DMS53 (cell line): ENCODE results near the gene MCMBP.
"Not testable (repeated sequence)": the region's sequence is repeated elsewhere in the genome, so short reads cannot be mapped to it uniquely, and the experiment has no call there.

Experiments
- DNase-seq: peaks from one replicate; lab custom pipeline; 2025; lab: John Stamatoyannopoulos, UW

Gene MCMBP, protein sequence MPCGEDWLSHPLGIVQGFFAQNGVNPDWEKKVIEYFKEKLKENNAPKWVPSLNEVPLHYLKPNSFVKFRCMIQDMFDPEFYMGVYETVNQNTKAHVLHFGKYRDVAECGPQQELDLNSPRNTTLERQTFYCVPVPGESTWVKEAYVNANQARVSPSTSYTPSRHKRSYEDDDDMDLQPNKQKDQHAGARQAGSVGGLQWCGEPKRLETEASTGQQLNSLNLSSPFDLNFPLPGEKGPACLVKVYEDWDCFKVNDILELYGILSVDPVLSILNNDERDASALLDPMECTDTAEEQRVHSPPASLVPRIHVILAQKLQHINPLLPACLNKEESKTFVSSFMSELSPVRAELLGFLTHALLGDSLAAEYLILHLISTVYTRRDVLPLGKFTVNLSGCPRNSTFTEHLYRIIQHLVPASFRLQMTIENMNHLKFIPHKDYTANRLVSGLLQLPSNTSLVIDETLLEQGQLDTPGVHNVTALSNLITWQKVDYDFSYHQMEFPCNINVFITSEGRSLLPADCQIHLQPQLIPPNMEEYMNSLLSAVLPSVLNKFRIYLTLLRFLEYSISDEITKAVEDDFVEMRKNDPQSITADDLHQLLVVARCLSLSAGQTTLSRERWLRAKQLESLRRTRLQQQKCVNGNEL

DNA sequence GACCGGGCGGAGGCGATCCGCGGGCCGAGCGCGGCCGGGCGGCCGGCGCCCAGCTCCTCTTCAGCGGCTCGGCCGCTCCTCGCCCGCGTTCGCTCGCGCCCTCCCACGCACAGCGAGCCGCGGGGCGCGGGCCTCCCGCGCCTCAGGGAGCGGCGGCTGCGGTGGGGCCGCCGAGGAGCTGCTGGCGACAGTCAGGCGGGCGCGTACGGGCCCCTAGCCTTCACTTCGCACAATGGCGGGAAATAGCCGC, at the start of gene MCMBP:
TSS of gene MCMBP (minus strand) at position 234 of the 250 bp plus-strand sequence. CDS start 259 bp downstream, outside the sequence.
- no peak for DNase-seq

DNA sequence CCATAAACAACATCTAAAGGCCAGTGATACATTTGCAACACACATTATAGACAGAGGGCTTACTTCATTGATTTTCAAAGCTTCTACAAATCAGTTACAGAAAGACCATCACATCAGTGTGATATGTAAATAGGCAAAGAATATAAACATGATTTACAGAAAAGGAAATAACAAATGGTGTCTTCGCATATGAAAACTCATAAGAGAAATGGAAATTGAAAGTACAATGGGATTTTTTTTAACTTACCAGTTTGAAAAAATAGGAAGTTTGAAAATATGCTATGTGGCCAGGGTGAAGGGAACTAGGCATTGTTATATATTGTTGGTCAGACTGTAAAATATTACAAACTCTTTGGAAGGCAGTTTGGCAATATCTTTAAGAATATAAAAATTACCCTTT, 47.2 kb upstream of the MCMBP start:
- no peak for DNase-seq

- DNase-seq = no peak
Observed at GRCh38 chr10:119919271-119919670, 46.6 kb upstream of the MCMBP start.

DNA sequence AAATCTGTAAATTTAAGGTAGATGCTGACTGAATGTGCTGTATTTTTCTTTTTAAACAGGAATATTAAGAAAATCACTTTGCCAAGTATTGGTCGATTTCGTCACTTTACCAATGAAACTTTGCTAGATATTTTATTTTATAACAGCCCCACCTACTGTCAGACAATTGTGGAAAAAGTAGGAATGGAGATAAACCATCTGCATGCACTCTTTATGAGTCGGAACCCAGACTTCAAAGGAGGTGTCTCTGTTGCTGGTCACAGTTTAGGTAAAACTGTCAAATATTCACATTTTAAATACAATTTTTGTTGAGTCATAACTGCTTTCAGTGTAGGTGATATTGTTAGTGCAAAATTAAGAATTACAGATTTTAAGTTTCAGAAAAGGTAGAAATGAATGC, 45.1 kb upstream of the MCMBP start:
- no peak for DNase-seq

DNA sequence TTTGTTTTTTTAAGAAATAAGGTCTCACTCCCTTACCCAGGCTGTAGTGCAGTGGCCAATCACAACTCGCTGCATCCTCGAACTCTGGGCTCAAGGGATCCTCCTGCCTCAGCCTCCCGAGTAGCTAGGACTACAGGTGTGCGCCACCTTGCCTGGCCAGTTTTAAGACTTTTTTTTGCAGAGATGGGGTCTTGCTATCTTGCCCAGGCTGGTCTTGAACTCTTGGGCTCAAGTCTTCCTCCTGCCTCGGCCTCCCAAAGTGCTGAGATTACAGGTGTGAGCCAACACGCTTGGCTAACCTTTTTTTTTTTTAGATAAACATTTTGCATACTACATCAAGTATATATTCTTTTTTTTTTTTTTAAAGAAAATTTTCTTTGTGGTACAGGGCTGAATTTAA, 38.0 kb upstream of the MCMBP start:
- no peak for DNase-seq

DNA sequence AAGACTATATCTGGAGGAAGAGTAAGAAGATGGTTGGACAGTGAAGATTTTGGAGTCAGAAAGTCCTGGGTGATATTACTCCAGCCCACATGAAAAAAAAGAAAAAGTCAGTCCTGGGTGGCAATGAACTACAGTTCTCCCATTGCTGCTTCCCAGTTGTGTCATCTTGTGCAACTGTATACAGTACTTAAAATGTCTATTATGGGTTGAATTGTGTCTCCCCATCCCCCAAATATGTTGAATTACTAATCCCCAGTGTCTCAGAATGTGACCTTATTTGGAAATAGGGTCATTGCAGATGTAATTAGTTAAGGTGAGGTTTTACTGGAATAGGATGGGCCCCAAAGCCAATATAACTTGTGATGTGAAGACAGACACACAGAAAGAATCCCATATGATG, 35.5 kb upstream of the MCMBP start:
- DNase-seq = no peak

DNA sequence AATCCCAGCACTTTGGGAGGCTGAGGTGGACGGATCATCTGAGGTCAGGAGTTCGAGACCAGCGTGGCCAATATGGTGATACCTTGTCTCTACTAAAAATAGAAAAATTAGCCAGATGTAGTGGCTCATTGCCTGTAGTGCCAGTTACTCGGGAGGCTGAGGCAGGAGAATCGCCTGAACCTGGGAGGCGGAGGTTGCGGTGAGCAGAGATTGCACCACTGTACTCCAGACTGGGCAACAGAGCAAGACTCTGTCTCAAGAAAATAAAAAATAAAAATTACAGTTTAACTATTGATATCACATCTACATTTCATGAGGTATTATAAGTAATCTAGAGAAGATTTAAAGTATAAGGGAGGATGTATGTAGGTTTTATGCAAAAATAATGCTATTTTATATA, 35.1 kb upstream of the MCMBP start:
- not testable (repeated sequence) for DNase-seq

GRCh38 chr10:119903946-119904666, 31.5 kb upstream of the MCMBP start:
- no peak for DNase-seq

GRCh38 chr10:119898577-119898976, 25.9 kb upstream of the MCMBP start:
- no peak for DNase-seq

GRCh38 chr10:119896937-119897770, 24.5 kb upstream of the MCMBP start:
- no peak for DNase-seq

DNA sequence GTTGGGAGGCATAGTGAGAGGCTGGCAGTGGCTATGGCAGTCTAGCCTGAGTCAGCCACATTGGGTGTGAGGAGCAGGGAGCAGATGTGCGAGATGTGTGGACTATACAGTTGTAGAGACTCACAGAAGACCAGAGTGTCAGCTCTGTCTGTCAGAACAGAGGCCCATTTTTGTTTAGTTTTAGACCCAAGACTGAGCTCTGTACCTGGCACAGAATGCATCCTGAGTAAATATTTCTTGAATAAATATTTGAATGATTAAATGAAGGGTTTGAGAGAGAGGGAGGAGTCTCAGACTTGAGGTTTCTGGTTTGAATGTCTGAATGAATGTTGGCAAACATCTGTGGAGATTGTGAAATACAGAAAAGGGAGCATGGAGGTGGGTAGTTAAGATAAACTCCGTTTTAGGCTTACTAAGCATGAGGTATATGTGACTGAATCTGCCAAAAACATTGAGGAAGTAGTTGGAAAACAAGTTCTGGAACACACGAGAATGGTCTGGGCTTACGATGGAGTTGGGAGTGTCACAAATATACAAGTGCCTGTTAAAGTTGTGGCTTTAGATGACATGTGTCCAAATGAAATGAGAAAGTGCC, 23.5 kb upstream of the MCMBP start:
- DNase-seq = peak; percentile 50

GRCh38 chr10:119893845-119894427, 21.3 kb upstream of the MCMBP start:
- DNase-seq = no peak

GRCh38 chr10:119893074-119893473, 20.4 kb upstream of the MCMBP start:
- peak; percentile 44 for DNase-seq

- peak; percentile 98 for DNase-seq
Observed at GRCh38 chr10:119892188-119893065, 19.8 kb upstream of the MCMBP start, which contains the start of gene SEC23IP. Gene SEC23IP (plus strand): TSS chr10:119892730. CDS start chr10:119892783, 53 bp downstream.

- not testable (repeated sequence) for DNase-seq
Observed at GRCh38 chr10:119891849-119892187, 19.2 kb upstream of the MCMBP start.

DNA sequence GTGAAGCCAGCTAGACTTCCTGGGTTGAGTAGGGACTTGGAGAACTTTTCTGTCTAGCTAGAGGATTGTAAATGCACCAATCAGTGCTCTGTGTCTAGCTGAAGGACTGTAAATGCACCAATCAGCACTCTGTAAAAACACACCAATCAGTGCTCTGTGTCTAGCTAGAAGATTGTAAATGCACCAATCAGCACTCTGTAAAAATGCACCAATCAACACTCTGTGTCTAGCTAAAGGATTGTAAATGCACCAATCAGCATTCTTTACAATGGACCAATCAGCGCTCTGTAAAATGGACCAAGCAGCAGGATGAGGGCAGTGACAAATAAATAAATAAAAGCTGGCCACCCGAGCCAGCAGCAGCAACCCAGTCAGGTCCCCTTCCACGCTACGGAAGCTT, 17.7 kb upstream of the MCMBP start:
- DNase-seq = not testable (repeated sequence)

- DNase-seq = not testable (repeated sequence)
Observed at GRCh38 chr10:119889201-119889600, 16.6 kb upstream of the MCMBP start.

GRCh38 chr10:119888715-119889114, 16.1 kb upstream of the MCMBP start:
- DNase-seq = not testable (repeated sequence)

DNA sequence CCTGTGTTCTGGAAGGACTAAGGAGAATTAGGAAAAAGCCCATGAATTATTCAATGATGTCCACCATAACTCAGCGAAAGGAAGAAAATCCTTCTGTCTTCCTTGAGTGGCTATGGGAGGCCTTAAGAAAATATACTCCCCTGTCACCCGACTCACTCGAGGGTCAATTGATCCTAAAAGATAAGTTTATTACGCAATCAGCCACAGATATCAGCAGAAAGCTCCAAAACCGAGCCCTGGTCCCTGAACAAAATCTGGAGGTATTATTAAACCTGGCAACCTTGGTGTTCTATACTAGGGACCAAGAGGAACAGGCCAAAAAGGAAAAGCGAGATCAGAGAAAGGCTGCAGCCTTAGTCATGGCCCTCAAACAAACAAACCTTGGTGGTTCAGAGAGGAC, 13.4 kb upstream of the MCMBP start:
- not testable (repeated sequence) for DNase-seq

- DNase-seq = not testable (repeated sequence)
Observed at GRCh38 chr10:119883901-119884611, 11.4 kb upstream of the MCMBP start.
